SH-SY5Y (cell line): Measurements from ENCODE around the gene SLC7A14.

Experiments used
- GATA2 ChIP-seq: IDR thresholded peaks from 2 replicates; pipeline ENCODE4 v1.6.1; 2011; ENCODE audit warnings: mild to moderate bottlenecking, low read depth, low read length
- GATA3 ChIP-seq: IDR thresholded peaks from 2 replicates; pipeline ENCODE4 v1.6.1; 2011; ENCODE audit warnings: low read depth, mild to moderate bottlenecking, low read length, moderate library complexity

The SLC7A14 gene

DNA sequence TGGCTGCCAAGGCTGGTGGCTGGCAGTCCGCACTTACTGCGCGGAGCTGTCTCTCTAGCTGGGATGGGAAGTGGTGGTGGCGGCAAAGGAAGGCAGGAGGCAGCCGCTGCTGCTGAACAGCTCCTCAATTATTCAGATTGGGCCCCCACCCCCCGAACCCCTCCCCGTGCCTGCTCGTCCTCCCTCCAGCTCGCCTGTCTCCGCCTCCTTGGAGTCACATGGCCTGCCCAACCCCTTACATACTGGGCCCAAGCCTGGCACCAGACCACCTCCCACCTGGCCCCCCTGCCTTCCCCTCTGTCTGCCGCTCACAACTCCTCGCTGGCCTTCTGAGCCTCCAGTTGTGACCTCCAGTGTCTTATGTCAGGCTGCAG is at the start of gene SLC7A14:
Gene SLC7A14 (minus strand): TSS at position 139 of the 374 bp plus-strand sequence. CDS start 59,139 bp downstream, outside the sequence.
- TF ChIP-seq GATA2 = no peak
- no peak for TF ChIP-seq GATA3

DNA sequence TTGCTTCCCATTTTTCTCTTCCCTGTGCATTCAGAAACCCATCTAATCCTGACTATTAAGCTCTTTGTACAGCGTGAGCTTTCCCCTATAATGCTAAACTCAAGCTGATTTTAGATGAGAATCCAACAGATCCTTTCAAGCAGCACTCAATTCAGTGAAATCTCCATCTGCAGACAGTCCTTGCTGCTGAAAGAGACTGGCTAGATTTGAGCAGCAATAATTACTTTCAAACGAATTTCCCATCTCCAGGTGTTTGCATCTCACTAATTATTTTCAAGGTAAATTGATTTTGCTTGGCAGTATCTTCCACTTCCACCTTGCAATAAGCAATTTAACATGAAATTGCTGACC is 49.5 kb upstream of the SLC7A14 start:
- TF ChIP-seq GATA2 = no peak
- no peak for TF ChIP-seq GATA3

DNA sequence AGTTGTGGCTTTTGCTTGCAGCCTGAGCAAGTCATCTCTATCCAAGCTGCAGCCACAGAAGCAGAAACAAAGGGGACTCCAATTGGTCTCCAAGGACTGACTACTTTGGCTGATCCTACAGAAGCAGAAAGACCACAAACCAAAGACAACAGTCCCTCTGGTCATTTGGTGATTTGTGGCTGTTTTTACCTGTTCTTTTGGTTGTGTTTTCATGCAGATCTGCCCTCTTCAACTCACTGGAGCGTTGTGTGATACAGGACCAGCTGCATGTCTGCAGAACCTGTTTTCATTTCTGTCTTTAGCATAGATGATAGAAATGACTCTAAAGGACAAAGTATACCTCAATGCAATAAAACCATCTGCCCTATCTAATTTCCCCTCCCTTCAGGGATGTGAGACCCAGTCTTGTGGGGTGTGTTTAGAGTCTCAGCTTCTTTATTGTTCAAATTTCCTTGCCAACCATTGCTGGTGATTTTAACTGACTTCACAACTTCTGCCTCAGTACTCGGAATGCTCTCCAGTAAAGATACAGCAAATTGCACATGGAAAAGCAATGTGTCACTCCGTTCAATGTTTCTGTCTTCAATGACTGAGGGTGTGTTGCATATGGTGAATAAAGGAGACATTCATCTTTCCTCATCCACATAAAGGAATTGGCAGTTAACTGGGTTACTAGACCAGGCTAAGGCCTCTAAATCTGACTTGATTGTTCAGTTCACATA is 48.9 kb upstream of the SLC7A14 start:
- TF ChIP-seq GATA2 (no peak), GATA3 (no peak)

DNA sequence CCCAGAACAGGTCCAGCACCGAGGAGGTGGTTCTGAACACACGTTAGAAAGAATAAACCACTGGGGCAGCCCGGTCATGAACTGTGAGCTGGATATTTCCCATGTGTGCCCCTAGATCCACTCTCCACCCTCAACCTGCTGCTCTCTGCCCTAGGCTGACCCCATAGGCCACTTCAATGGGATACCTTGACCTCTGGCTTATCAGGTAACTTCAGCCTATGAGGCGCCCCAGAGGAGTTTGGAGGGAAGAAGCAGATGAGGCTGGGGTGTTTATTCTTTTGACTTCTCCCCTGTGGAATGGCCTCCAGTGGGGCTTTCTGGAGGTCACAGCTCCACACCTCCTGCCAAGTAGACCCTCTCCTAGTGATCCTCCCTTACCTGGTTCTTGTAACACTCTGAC is 47.7 kb upstream of the SLC7A14 start:
- TF ChIP-seq GATA3 (no peak), GATA2 (no peak)

DNA sequence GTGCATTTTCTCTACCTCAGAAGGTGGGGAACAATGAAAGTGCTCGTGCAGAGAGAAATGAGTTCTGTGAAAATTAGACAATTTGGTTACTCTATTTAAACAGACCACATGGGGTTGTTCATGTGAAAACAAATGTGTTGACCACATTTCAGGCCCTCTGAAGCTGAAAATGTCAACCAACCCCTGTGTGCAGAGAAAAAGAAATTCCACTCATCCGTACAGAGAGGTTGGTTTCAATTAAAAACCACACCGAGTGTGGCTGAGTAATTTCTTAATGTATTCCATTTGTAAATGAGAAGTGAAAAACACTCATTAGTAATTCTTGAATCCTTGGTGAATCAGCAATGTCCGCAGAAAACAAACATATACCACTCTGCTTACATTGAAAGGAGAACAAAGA is 46.9 kb upstream of the SLC7A14 start:
- TF ChIP-seq GATA3 = no peak
- no peak for TF ChIP-seq GATA2

DNA sequence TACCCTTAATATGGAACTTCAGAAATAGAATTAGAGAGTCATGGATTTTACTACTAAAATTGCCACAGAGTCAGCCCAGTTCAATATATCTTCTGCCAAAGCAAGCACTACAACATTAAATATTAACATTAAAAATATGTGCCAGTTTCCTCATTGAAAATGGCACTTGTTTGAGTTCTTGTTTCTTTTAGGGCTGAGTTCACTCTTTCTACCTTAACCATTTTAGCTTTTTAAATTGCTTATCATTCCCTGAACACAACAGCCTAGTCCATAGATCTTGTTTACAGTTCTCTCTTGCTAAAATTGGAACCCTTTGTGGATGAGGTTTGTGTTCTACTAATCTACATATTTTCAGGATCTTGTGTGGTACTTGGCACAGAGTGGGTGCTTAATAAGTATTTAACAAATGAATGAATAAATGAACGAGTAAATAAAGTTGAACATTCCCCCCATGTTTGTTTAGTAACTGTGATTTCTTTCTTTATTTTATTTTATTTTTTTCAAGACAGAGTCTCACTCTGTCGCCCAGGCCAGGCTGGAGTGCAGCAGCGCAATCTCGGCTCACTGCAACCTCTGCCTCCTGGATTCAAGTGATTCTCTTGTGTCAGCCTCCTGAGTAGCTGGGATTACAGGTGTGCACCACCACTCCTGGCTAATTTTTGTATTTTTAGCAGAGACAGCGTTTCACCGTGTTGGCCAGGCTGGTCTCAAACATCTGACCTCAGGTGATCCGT is 46.0 kb upstream of the SLC7A14 start:
- no peak for TF ChIP-seq GATA3
- no peak for TF ChIP-seq GATA2

DNA sequence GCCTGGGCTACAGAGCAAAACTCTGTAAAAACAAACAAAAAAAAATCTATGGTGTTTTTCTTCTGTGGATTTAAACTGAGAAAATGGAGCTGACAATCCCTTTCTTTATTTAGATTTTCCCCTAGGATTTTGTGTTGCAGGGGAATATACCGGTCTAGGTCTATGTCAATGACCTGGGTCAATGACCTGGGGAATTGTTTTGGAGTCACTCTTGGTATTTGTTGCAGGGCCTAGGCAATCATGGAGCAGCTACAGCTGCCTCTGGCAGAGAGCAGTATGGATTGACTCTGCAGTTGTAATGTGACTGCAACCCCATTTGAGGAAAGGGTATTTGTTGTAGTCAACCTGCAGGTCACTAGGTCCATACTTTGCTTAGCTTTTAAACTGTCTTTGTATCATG is 37.6 kb upstream of the SLC7A14 start:
- TF ChIP-seq GATA3 (no peak), GATA2 (no peak)

DNA sequence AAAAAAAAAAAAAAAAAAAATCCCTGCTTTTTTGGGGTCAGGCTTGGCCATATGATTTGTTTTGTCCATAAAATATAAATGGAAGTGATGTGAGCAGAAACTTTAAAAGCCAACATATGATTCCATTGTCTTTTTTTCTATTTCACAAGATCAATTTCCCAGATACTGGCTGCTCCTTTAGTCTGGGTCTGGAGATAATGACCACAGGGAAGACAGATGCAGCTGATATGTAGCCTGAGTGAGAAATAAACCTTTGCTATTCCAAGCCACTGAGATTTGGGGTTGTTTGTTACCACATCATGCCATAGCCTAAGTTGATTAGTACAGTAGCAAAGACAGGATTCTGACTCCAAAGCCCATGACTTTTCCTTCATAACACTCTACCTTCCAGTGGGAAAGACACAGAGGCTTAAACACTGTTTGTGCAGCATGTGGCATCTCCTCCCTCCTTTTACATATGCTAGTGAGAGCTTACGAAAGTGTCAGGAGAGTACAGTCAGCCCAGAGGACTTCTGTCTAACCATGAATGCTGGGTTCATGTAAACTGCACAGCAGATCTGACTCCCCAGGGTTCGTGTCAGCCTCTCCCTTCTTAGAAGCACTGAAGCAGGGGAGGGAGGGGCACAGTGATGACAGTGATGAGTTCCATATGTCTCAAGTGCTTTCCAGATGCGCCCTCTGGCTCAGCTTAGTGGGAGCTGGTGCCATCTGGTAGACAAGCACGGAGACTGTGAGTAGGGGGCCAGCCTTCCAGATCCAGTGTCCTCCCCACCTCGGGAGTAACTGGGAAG is 36.7 kb upstream of the SLC7A14 start:
- TF ChIP-seq GATA3 (peak; percentile 86), GATA2 (peak; percentile 90)

DNA sequence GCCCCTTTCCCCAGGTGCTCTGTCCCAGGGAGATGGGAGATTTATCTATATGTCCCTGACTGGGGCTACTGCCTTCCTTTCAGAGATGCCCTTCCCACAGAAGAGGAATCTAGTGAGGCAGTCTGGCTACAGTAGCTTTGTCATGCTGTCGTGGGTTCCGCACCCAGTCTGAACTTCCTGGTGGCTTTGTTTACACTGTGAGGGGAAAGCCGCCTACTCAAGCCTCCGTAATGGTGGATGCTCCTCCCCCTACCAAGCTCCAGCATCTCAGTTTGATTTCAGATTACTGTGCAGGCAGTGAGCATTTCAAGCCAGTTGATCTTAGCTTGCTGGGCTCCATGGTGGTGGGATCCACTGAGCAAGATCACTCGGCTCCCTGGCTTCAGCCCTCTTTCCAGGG is 35.4 kb upstream of the SLC7A14 start:
- TF ChIP-seq GATA2 (no peak), GATA3 (no peak)

DNA sequence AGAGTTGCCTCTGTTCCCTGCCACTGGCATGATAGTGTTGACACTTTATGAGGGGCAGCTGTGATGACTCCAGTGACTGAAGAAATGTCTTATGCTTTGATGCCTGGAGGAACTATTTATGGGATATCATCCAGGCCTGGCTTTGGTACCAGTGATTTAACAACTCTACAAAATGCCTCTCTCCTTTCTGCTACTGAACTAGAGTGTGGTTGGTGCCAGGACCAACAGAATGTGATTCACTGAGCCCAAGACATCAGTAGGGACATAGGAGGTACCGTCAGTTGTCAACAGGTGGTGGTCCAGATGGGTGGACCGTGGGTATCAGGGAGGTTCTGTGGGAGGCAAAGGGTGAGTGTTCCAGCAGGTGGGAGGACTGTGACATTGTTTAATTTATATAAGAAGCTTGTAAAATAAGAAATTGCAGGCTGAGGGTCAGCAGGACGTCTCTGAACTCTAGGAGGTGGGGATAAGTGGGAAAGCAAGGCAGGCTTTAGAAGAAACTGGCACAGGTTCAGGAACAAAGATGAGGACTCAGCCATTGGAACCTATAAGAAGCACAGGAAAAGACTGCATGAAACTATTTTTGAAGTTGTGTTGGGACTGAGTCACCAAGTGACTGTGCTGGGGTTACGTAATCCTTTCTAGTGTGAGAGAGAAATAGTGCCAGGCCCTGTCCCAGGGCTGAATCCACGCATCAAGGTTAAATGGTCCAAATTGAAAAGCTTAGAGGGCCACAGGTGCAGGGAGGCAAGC is 28.5 kb upstream of the SLC7A14 start:
- no peak for TF ChIP-seq GATA2
- TF ChIP-seq GATA3 = no peak

DNA sequence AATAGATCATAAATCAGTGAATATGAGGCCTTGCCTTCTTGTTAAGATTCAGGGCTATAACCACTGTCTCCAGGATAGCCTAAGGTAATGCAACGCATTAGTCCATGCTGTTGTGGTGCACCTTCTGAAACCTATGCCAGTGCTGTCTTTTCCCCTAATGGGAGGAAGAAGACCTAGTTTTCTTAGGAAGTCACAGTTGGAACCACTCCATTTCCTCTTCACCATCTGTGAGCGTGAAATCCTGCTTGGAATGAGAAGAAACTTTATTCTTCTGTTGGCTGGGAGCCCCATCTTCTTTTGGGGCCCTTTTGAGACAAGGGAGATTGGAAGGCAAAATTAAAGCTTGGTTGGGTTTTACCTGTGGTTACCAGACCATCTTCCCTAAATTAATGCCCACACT is 25.9 kb upstream of the SLC7A14 start:
- no peak for TF ChIP-seq GATA3
- TF ChIP-seq GATA2 = no peak

DNA sequence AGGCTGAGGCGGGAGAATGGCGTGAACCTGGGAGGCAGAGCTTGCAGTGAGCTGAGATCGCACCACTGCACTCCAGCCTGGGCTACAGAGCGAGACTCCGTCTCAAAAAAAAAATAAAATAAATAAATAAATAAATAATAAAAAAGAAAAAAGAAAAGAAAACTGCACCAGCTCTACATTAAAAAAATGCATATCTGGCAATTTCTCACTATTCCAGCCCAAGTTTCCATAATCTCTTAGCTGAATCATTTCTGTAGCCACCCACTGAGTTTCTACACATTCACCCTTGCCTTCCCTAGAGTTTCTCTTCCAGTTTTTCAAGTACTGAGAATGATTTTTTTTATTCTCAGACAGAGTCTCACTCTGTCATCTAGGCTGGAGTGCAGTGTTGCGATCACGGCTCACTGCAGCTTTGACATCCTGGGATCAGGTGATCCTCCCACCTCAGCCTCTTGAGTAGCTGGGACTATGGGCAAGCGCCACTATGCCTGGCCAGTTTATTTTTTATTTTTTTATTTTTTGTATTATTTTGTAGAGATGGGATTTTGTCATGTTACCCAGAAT is 24.5 kb upstream of the SLC7A14 start:
- TF ChIP-seq GATA3 (no peak), GATA2 (no peak)

DNA sequence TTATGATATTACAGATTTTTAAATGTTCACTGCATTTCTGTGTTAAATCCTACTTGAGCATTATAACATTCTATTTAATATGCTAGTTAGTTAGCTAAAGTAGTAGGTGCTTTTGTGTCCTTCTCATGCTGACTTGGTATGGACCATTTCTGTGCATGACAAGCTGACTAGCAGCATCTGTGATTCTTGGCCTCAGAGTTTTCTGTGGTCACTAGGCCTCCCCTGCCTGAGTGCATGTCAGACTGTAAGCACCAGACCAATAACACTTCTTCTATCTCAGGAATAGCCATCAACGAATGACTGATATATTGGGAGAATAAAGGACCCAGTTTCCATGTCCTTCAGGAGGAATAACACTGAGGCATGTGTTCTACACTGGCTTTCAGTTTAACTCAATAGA is 22.6 kb upstream of the SLC7A14 start:
- TF ChIP-seq GATA3 = no peak
- no peak for TF ChIP-seq GATA2

DNA sequence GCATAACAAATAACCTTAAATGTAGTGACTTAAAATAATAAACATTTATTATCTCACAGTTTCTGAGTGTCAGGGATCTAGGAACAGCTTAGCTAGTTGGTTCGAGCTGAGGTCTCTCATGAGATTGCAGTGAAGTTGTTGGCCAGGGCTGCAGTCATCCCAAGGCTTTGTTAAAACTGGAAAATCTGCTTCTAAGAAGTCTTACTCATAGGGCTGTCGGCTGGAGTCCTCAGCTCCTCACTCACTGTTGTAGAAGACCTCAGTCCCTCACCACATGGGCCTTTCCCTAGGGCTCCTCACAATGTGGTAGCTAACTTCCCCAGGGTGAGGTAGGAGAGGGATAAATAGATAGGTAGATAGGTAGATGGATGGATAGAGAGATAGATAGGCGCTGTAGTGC is 20.8 kb upstream of the SLC7A14 start:
- TF ChIP-seq GATA3 = no peak
- TF ChIP-seq GATA2 = no peak
